H9 (cell line): ENCODE measurements around the gene SEMA6C. TPM values are rescaled to one million over a fixed set of nuclear protein-coding genes. Genes with fewer than 3 reads are reported as not detected.

Experiments used
- DNase-seq: peaks from one replicate; pipeline ENCODE4 v3.0.0-alpha.2; 2017
- H2AFZ ChIP-seq: one replicate; pipeline ENCODE4 v1.6.1; 2013; ENCODE audit warnings: mild to moderate bottlenecking, low read length, control low read depth, moderate library complexity
- H2AK5ac ChIP-seq: 2 replicates; pipeline ENCODE4 v1.6.1; 2013; ENCODE audit warnings: low read length, control low read depth, mixed read lengths; ENCODE audit not compliant: insufficient read length
- H2BK120ac ChIP-seq: one replicate; pipeline ENCODE4 v1.6.1; 2013; ENCODE audit warnings: low read depth, mild to moderate bottlenecking, low read length, control low read depth, inconsistent platforms; ENCODE audit not compliant: poor library complexity, severe bottlenecking
- H2BK12ac ChIP-seq: 2 replicates; pipeline ENCODE4 v1.6.1; 2013; ENCODE audit warnings: low read length, control low read depth, mixed read lengths, low read depth; ENCODE audit not compliant: insufficient read length
- H2BK15ac ChIP-seq: 2 replicates; pipeline ENCODE4 v1.6.1; 2013; ENCODE audit warnings: low read depth, low read length, control low read depth
- H2BK20ac ChIP-seq: one replicate; pipeline ENCODE4 v1.6.1; 2013; ENCODE audit warnings: low read depth, mild to moderate bottlenecking, low read length, control low read depth, inconsistent platforms; ENCODE audit not compliant: poor library complexity, severe bottlenecking
- H2BK5ac ChIP-seq: 2 replicates; pipeline ENCODE4 v1.6.1; 2013; ENCODE audit warnings: low read length, control low read depth, mixed read lengths; ENCODE audit not compliant: insufficient read length
- H3K14ac ChIP-seq: 2 replicates; pipeline ENCODE4 v1.6.1; 2013; ENCODE audit warnings: low read length, control low read depth; ENCODE audit not compliant: insufficient read depth
- H3K18ac ChIP-seq: 2 replicates; pipeline ENCODE4 v1.6.1; 2013; ENCODE audit warnings: low read depth, mild to moderate bottlenecking, mixed read lengths, low read length, control low read depth; ENCODE audit not compliant: insufficient read length
- H3K23ac ChIP-seq: 2 replicates; pipeline ENCODE4 v1.6.1; 2013; ENCODE audit warnings: low read length, control low read depth, mixed read lengths, low read depth; ENCODE audit not compliant: insufficient read length
- H3K23me2 ChIP-seq: 2 replicates; pipeline ENCODE4 v1.6.1; 2013; ENCODE audit warnings: low read depth, mild to moderate bottlenecking, mixed read lengths, low read length, control low read depth; ENCODE audit not compliant: insufficient read length, poor library complexity, severe bottlenecking
- H3K27ac ChIP-seq: 2 replicates; pipeline ENCODE4 v1.5.1; 2013; ENCODE audit warnings: low read length, control low read depth, mixed read lengths, low read depth; ENCODE audit not compliant: insufficient read length
- H3K27me3 ChIP-seq: 2 replicates; pipeline ENCODE4 v1.6.1; 2013; ENCODE audit warnings: low read length, control low read depth, inconsistent platforms; ENCODE audit not compliant: insufficient read depth
- H3K4ac ChIP-seq: 2 replicates; pipeline ENCODE4 v1.6.1; 2013; ENCODE audit warnings: low read depth, mild to moderate bottlenecking, control low read depth, inconsistent platforms, low read length, moderate library complexity
- H3K4me1 ChIP-seq: 2 replicates; pipeline ENCODE4 v1.6.1; 2013; ENCODE audit warnings: low read length, control low read depth, inconsistent platforms; ENCODE audit not compliant: insufficient read depth
- H3K4me2 ChIP-seq: 2 replicates; pipeline ENCODE4 v1.6.1; 2013; ENCODE audit warnings: low read length, control low read depth, mixed read lengths; ENCODE audit not compliant: insufficient read length, insufficient read depth
- H3K56ac ChIP-seq: 2 replicates; pipeline ENCODE4 v1.6.1; 2013; ENCODE audit warnings: low read depth, mild to moderate bottlenecking, mixed read lengths, low read length, control low read depth; ENCODE audit not compliant: insufficient read length
- H3K79me1 ChIP-seq: 2 replicates; pipeline ENCODE4 v1.6.1; 2013; ENCODE audit warnings: low read depth, mild to moderate bottlenecking, moderate library complexity, low read length, control low read depth, inconsistent platforms; ENCODE audit not compliant: insufficient read depth, poor library complexity, severe bottlenecking
- H3K79me2 ChIP-seq: 2 replicates; pipeline ENCODE4 v1.6.1; 2013; ENCODE audit warnings: low read length, control low read depth, inconsistent platforms; ENCODE audit not compliant: insufficient read depth
- H3K9ac ChIP-seq: 2 replicates; pipeline ENCODE4 v1.6.1; 2013; ENCODE audit warnings: low read length, control low read depth, mixed read lengths; ENCODE audit not compliant: insufficient read length; ENCODE audit errors: extremely low read depth
- H3K9me3 ChIP-seq: one replicate; pipeline ENCODE4 v1.6.1; 2013; ENCODE audit warnings: low read depth, low read length, inconsistent platforms; ENCODE audit not compliant: control insufficient read depth
- H3T11ph ChIP-seq: one replicate; pipeline ENCODE4 v1.6.1; 2013; ENCODE audit warnings: mild to moderate bottlenecking, low read length, control low read depth, inconsistent platforms
- H4K20me1 ChIP-seq: one replicate; pipeline ENCODE4 v1.6.1; 2013; ENCODE audit not compliant: control insufficient read depth, insufficient read length, insufficient read depth
- H4K5ac ChIP-seq: 2 replicates; pipeline ENCODE4 v1.6.1; 2013; ENCODE audit warnings: low read depth, mild to moderate bottlenecking, mixed read lengths, low read length, control low read depth; ENCODE audit not compliant: insufficient read length
- H4K8ac ChIP-seq: replicated peaks from 2 replicates; pipeline ENCODE4 v1.6.1; 2013; ENCODE audit warnings: low read length, control low read depth, mixed read lengths, low read depth; ENCODE audit not compliant: insufficient read length
- H4K91ac ChIP-seq: 2 replicates; pipeline ENCODE4 v1.6.1; 2013; ENCODE audit warnings: low read depth, mild to moderate bottlenecking, moderate library complexity, mixed read lengths, low read length, control low read depth; ENCODE audit not compliant: insufficient read length
- H3K27ac Mint-ChIP-seq, 3 experiments: 2 replicates in 2 of 3; 3 replicates in 1 of 3; pipeline ENCODE4 v1.8.0; 2020 to 2021; ENCODE audit warnings: mixed read lengths in 3 of 3, mild to moderate bottlenecking in 1 of 3, moderate library complexity in 1 of 3
- H3K27me3 Mint-ChIP-seq: 2 replicates; pipeline ENCODE4 v1.8.0; 2021; ENCODE audit warnings: low read depth, mild to moderate bottlenecking, moderate library complexity, mixed read lengths
- H3K36me3 Mint-ChIP-seq, 3 experiments: 2 replicates in 2 of 3; 3 replicates in 1 of 3; pipeline ENCODE4 v1.8.0; 2020 to 2021; ENCODE audit warnings: low read depth in 3 of 3, mixed read lengths in 3 of 3; ENCODE audit not compliant: insufficient read depth in 1 of 3
- H3K4me1 Mint-ChIP-seq, 2 experiments: 2 replicates each; pipeline ENCODE4 v1.8.0; 2020; ENCODE audit warnings: mixed read lengths in 2 of 2
- H3K4me3 Mint-ChIP-seq, 2 experiments: 2 replicates in 1 of 2; 3 replicates in 1 of 2; pipeline ENCODE4 v1.8.0; 2020 to 2021; ENCODE audit warnings: mild to moderate bottlenecking in 2 of 2, mixed read lengths in 2 of 2, moderate library complexity in 1 of 2
- H3K9me3 Mint-ChIP-seq, 2 experiments: 2 replicates in 1 of 2; 3 replicates in 1 of 2; pipeline ENCODE4 v1.8.0; 2020; ENCODE audit warnings: mild to moderate bottlenecking in 2 of 2, mixed read lengths in 2 of 2, moderate library complexity in 1 of 2
- WGBS: extraction: QIAGEN DNeasy Blood & Tissue Kit; methylation state at CpG from one replicate; pipeline ENCODE4 v1.1.7; 2013; ENCODE audit warnings: missing lambda C conversion rate, low lambda C conversion rate, mixed read lengths; ENCODE audit not compliant: insufficient read length; ENCODE audit errors: extremely low coverage; 5-methylcytosine and 5-hydroxymethylcytosine counted together
- total RNA-seq: library from RNA; stranded (reverse); gene quantifications from 2 replicates; pipeline ENCODE4 v1.2.1, GENCODE V29; 2021
- TF ChIP-seq, protein P1 (sequence below): fragments of 200-600 bp; sonication (generic); conservative IDR thresholded peaks from 3 replicates; pipeline ENCODE4 v1.8.0; 2021; ENCODE audit warnings: antibody characterized with exemption, mild to moderate bottlenecking

Gene SEMA6C
- total RNA-seq, 1 experiment from 2014 or later: 12.3 TPM

DNA sequence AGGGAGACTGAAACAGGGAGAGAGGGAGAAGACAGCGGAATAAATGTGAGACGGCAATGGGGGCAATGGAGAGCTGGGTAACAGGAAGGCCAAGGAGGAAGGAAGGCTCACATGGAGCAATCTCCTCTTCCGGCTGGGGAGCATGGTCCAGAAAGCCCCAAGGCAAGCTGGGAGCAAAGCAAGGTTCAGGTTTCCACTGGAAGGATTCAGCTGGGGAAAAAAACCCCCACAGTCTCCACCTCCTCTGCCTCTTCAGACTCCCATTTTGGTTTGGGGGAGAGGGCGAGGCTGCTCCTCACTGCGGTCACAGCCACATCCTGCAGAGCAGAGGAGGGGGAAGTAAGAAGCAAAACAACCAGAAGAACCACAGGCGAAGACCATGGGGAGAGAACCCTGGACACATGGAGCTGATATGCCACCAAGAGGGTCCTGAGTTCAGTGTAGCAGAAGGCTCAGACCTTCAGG is 10.7 kb upstream of the SEMA6C start:
- Mint-ChIP-seq H3K9me3 (no peaks in the 10 kb centered on the region; a peak in 1 of 5 replicates), H3K4me3 (no peak overlapping the region), H3K36me3 (peaks cover 5 to 29% (median 21%) of the 10 kb centered on the region in 3 experiments; a peak in 6 of 7 replicates), H3K4me1 (peaks cover 9 to 10% of the 10 kb centered on the region in 2 experiments; a peak in 3 of 4 replicates), H3K27me3 (no peaks in the 10 kb centered on the region), H3K27ac (peak overlapping the region in 1 of 3 experiments; percentile 4; a peak in 1 of 7 replicates)
- no CpG with 5 or more reads among the region's 6 CpGs for WGBS
- Histone ChIP-seq H3K9me3 (no peaks in the 10 kb centered on the region), H2BK15ac (no peak overlapping the region), H3K27ac (no peak overlapping the region), H3K4me2 (no peak overlapping the region), H4K20me1 (no peaks in the 10 kb centered on the region), H3K4ac (no peak overlapping the region), H2AK5ac (no peak overlapping the region), H3K14ac (no peak overlapping the region), H2BK5ac (no peak overlapping the region), H3K79me1 (no peaks in the 10 kb centered on the region), H4K5ac (no peak overlapping the region), H3K4me1 (no peaks in the 10 kb centered on the region), H3K18ac (no peak overlapping the region), H3K27me3 (no peaks in the 10 kb centered on the region), H2BK12ac (no peak overlapping the region), H4K91ac (no peak overlapping the region), H2BK20ac (no peak overlapping the region), H3K9ac (no peak overlapping the region), H3T11ph (no peak overlapping the region), H3K23me2 (no peaks in the 10 kb centered on the region), H3K23ac (no peak overlapping the region), H3K56ac (no peak overlapping the region), H2AFZ (no peak overlapping the region), H3K79me2 (no peaks in the 10 kb centered on the region), H4K8ac (no peak overlapping the region), H2BK120ac (no peak overlapping the region)
- TF ChIP-seq, protein P1, sequence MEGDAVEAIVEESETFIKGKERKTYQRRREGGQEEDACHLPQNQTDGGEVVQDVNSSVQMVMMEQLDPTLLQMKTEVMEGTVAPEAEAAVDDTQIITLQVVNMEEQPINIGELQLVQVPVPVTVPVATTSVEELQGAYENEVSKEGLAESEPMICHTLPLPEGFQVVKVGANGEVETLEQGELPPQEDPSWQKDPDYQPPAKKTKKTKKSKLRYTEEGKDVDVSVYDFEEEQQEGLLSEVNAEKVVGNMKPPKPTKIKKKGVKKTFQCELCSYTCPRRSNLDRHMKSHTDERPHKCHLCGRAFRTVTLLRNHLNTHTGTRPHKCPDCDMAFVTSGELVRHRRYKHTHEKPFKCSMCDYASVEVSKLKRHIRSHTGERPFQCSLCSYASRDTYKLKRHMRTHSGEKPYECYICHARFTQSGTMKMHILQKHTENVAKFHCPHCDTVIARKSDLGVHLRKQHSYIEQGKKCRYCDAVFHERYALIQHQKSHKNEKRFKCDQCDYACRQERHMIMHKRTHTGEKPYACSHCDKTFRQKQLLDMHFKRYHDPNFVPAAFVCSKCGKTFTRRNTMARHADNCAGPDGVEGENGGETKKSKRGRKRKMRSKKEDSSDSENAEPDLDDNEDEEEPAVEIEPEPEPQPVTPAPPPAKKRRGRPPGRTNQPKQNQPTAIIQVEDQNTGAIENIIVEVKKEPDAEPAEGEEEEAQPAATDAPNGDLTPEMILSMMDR: no peak
- DNase-seq: no peak
